COLO829 (cell line): Measurements from ENCODE around the gene FARP2.

Experiments
- DNase-seq: peaks from one replicate; pipeline ENCODE4 v3.0.0; 2012; ENCODE audit warnings: low spot score

FARP2 gene

DNA sequence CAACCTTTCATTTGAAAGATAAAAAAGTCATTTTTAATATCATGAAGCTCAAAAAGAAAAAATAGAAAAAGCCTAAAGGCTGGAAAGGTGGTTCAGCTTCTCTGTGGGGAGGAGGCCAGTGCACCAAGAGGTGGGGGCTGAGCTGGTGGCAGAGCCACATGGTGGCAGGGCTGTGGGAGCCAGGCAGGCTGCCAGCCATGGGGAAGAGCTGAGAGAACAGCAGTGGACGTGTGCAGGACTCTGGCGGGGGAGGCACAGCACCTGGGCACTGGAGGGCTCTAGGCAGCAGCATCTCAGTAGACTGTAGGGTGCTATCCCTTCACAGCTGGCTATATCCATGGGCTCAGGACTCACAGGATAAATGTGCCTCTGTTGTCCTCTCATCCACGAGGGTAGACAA is 104.5 kb downstream of the FARP2 start:
- no peak for DNase-seq

GRCh38 chr2:241461693-241462677 is 105.9 kb downstream of the FARP2 start:
- DNase-seq = no peak

GRCh38 chr2:241463276-241464135 is 107.4 kb downstream of the FARP2 start:
- DNase-seq = no peak

- no peak for DNase-seq
Measured at GRCh38 chr2:241465543-241465942, 109.5 kb downstream of the FARP2 start.

GRCh38 chr2:241466230-241466629 is 110.1 kb downstream of the FARP2 start:
- no peak for DNase-seq

- no peak for DNase-seq
Measured at GRCh38 chr2:241467777-241468475, 111.8 kb downstream of the FARP2 start.

- DNase-seq = no peak
Measured at GRCh38 chr2:241468476-241468781, 112.3 kb downstream of the FARP2 start.

DNA sequence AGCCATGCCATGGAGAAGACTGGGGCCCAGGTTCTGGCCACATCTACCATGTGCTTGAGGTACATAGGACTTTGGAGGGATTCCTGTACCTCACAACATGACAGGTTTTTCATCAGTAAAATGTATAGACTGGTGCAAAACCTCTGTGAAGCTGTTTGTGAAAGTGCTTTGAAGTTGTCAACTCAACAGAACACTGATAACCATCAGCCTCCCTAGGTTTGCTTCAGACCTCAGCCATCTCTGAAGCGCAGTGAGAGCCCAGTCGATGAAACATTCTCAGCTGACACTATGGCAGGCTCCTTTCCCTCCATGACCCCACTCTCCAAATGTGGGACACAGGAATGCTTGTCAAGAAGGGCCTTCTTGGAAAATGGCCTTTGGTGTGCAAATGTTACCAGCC is 113.7 kb downstream of the FARP2 start:
- no peak for DNase-seq

- no peak for DNase-seq
Measured at GRCh38 chr2:241473399-241473798, 117.3 kb downstream of the FARP2 start.

DNA sequence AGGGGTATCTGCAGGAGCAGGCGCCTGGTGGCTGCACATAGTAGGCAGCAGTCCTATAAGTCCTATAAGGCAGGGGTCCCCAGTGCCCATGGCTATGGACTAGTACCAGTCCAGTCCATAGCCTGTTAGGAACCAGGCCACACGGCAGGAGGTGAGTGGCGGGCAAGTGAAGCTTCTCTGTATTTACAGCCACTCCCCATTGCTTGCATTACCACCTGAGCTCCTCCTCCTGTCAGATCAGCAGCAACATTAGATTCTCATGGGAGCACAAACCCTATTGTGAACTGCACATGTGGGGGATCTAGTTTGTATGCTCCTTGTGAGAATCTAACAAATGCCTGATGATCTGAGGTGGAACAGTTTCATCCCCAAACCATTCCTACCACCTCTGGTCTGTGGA is 119.2 kb downstream of the FARP2 start:
- DNase-seq = no peak

- DNase-seq = no peak
Measured at GRCh38 chr2:241478166-241478565, 122.1 kb downstream of the FARP2 start.

DNA sequence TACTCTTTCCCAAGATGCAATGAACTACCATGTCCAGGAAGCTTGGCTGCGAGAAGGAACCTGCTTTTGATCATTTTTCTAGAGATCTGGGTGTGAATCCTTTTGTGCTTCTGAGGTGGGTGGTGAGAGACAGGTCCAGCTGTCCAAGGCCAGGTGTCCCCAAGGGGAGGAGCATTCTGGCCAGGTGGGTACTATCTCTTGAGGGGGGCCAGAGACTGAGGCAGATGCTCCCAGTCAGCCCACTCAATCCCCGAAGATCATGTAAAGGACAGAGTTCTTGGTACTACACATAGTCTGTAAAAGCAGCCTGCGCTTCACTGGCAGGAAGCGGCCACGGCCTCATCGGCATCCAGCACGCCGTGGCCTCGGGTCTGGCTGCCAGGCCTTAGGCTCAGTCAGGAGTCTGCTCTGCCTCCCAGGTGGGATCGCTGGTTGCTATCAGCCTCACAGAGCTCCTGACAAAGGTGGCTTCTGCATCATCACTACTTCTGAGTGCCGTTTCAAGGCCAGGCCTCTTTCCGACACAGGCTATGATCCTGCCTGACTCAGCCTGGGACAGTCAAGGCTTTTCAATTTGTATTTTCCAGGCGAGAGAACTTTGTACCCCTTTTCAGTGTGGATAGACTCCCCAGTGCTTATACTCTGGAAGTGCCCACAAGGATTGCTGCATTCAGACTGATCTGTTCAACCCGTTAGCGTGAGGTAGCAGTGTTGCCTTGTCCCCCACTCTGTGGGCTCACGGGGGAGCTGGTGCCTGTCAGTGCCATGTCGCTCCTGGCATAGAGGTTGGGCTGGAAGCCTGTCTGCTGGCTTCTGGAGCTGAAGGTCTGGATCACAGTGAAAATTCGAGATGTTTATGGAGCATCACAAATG is 123.2 kb downstream of the FARP2 start:
- no peak for DNase-seq

- no peak for DNase-seq
Measured at GRCh38 chr2:241481687-241482086, 125.6 kb downstream of the FARP2 start.

DNA sequence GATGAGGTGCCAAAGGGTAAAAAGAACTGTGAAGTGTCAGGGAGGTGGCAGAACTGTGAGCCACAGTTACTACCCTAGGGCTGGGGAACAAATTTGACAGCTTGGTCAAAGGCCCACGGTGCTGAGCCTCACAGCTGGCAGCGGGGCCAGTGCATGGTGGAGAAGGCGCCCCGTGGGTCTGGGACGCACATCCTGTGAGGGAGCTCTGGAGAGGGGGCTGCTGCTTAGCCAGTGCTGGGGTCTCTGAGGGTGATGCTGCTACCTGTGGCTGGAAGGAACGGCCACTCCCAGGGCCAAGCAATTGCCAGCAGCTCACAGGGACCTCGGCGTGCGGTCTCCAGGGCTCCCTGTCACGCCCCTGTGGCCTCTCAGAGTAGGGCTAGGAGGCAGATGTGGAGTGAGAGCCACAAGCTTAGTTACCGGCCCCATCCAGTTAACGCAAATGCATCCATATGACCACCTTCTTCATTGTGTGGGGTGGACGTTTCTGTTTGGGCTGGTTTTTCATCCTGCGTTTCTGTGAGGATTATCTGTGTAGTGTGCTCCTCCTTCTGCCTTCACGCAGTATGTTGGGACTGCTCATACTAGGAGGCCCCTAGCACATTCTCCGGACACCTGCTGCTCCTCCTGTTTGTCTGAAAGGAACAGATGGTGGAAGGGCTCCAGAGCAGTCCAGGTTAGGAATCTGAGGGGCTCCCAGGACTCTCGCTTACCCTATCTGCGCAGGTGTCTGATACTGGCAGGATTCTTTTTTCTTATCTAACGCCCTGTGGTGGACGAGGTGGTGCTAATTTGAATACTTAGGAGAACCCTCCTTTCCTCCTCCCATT is 126.3 kb downstream of the FARP2 start:
- DNase-seq = no peak

- DNase-seq = no peak
Measured at GRCh38 chr2:241483305-241483704, 127.2 kb downstream of the FARP2 start.

GRCh38 chr2:241485172-241485911 is 129.3 kb downstream of the FARP2 start:
- no peak for DNase-seq

DNA sequence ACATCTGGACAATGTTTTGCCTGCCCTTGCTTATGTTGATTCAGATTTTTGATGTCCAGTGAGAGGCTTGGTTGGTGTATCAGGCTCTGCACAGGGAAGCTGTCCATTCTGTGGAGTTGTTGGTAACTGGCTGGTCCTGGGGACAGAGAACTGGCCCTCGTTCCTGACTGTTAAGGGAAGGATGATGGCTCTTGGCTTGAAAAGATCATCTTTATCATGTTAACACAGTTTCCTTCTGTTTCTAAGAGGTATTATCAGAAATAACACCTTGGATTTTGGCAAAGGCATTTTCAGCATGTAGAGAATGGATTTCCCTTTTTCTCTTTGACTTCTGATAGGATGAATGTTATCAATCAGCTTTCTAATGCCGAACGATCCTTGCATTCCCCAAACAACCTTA is 133.0 kb downstream of the FARP2 start:
- no peak for DNase-seq

GRCh38 chr2:241489733-241490680 is 133.9 kb downstream of the FARP2 start:
- DNase-seq = no peak
